HG03039 (cell line): ENCODE data around the gene RSAD1.

ENCODE experiments used
- ATAC-seq: cut with Tn5 transposase; IDR thresholded peaks from one replicate; pipeline ENCODE4 v1.9.1; 2021; ENCODE audit warnings: mild to moderate bottlenecking, moderate library complexity; ENCODE audit not compliant: unreplicated experiment

RSAD1 gene

GRCh38 chr17:50488880-50489279 is 10.2 kb downstream of the RSAD1 start:
- ATAC-seq = no peak

- no peak for ATAC-seq
These were observed 12.8 kb downstream of the RSAD1 start for GRCh38 chr17:50491505-50491904.

- ATAC-seq = no peak
These were observed 13.6 kb downstream of the RSAD1 start for GRCh38 chr17:50492214-50492613.

- ATAC-seq = no peak
These were observed 15.1 kb downstream of the RSAD1 start for GRCh38 chr17:50493744-50494143.

GRCh38 chr17:50495217-50495823 is 16.7 kb downstream of the RSAD1 start:
- ATAC-seq = no peak

- no peak for ATAC-seq
These were observed 17.3 kb downstream of the RSAD1 start for GRCh38 chr17:50495918-50496317.

GRCh38 chr17:50498021-50498874 is 19.6 kb downstream of the RSAD1 start:
- no peak for ATAC-seq

- no peak for ATAC-seq
These were observed 20.6 kb downstream of the RSAD1 start for GRCh38 chr17:50499270-50499669.

- no peak for ATAC-seq
These were observed 21.1 kb downstream of the RSAD1 start for GRCh38 chr17:50499721-50500120.

- no peak for ATAC-seq
These were observed 22.4 kb downstream of the RSAD1 start for GRCh38 chr17:50501054-50501453.

- ATAC-seq = no peak
These were observed 23.8 kb downstream of the RSAD1 start for GRCh38 chr17:50502301-50502990.

GRCh38 chr17:50505591-50506130 is 27.0 kb downstream of the RSAD1 start:
- no peak for ATAC-seq

- no peak for ATAC-seq
These were observed 27.6 kb downstream of the RSAD1 start for GRCh38 chr17:50506298-50506697.

- ATAC-seq = no peak
These were observed 29.4 kb downstream of the RSAD1 start, which contains the start of gene MYCBPAP for GRCh38 chr17:50507871-50508572. TSS of gene MYCBPAP (plus strand) at chr17:50508439. CDS start at chr17:50508675, 236 bp downstream.

- no peak for ATAC-seq
These were observed 30.2 kb downstream of the RSAD1 start for GRCh38 chr17:50508573-50509460.

- peak; percentile 63 for ATAC-seq
These were observed 32.4 kb downstream of the RSAD1 start for GRCh38 chr17:50511058-50511457.

- ATAC-seq = no peak
These were observed 34.8 kb downstream of the RSAD1 start for GRCh38 chr17:50513495-50513894.

- ATAC-seq = no peak
These were observed 35.7 kb downstream of the RSAD1 start for GRCh38 chr17:50514388-50514787.

GRCh38 chr17:50514936-50515702 is 36.5 kb downstream of the RSAD1 start:
- ATAC-seq = no peak
